Activated naive CD8-positive, alpha-beta T cell treated with anti-CD3 and anti-CD28 coated beads, Interleukin-2, amount 50 U/mL, for 24 hours (primary cell): Measurements from ENCODE around the gene SLC7A5.
"Not testable (repeated sequence)": the region's sequence is repeated elsewhere in the genome, so short reads cannot be mapped to it uniquely, and the experiment has no call there.

ENCODE experiments used
- ATAC-seq: fragments of 150-1000 bp; cut with Tn5 transposase; one replicate; pipeline ENCODE4 v1.10.0; 2021
- DNase-seq: peaks from one replicate; pipeline ENCODE4 v3.0.0; 2021
- H3K27ac Mint-ChIP-seq: one replicate; pipeline ENCODE4 v1.8.0; 2021; ENCODE audit warnings: mild to moderate bottlenecking, mixed read lengths
- H3K27me3 Mint-ChIP-seq: one replicate; pipeline ENCODE4 v1.8.0; 2021; ENCODE audit warnings: mixed read lengths
- H3K36me3 Mint-ChIP-seq: one replicate; pipeline ENCODE4 v1.8.0; 2021; ENCODE audit warnings: low read depth, mixed read lengths
- H3K4me1 Mint-ChIP-seq: one replicate; pipeline ENCODE4 v1.8.0; 2021; ENCODE audit warnings: mixed read lengths
- H3K4me3 Mint-ChIP-seq: one replicate; pipeline ENCODE4 v1.8.0; 2021; ENCODE audit warnings: mild to moderate bottlenecking, moderate library complexity, mixed read lengths
- H3K9me3 Mint-ChIP-seq: one replicate; pipeline ENCODE4 v1.8.0; 2021; ENCODE audit warnings: mixed read lengths

The SLC7A5 gene

DNA sequence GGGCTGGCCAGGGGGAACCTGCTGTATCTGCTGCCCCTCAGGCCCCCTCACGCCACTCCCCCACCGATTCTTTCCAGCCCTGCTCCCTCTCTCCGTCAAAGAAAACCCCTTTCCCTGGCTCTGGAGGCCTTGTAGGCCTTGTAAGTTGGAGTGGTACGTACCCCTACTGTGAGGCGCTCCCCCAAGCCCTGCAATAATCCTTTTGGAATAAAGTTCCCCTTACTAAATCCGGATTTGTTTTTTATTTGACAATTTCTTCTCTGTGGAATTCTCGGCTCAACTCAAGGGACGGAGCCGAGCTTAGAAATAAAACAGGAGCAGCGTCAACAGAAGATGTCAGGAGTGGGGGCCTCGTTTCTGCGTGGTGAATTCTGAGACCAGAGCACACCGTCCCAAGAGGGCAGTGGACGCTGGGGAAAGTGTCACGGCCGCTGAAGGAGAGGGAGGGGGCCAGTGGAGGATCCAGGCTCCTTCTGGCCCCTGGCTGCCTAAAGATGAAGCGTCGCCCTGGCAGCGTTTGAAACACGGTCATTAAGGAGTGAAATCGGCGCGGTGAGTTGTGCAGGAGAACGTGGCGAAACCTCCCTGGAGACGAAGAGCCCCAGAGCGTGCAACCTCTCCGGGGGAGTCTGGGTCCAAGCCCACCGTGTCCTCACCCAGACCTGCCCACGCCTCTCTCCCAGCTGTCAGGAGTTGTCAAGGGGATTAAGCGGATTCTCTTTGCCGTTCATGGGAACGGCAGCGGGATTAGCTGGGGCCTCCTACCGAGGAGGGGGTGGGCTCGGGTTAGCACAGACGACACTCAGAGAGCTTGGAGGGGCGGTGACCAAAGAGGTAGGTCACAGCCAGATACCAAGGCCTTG lies 47.0 kb downstream of the SLC7A5 start:
- Mint-ChIP-seq H3K36me3 (no peaks in the 10 kb centered on the region), H3K27me3 (no peaks in the 10 kb centered on the region), H3K4me1 (peaks cover 5% of the 10 kb centered on the region), H3K27ac (no peak overlapping the region), H3K4me3 (no peak overlapping the region), H3K9me3 (peaks cover 6% of the 10 kb centered on the region)
- DNase-seq (no peak), ATAC-seq (no peak)

DNA sequence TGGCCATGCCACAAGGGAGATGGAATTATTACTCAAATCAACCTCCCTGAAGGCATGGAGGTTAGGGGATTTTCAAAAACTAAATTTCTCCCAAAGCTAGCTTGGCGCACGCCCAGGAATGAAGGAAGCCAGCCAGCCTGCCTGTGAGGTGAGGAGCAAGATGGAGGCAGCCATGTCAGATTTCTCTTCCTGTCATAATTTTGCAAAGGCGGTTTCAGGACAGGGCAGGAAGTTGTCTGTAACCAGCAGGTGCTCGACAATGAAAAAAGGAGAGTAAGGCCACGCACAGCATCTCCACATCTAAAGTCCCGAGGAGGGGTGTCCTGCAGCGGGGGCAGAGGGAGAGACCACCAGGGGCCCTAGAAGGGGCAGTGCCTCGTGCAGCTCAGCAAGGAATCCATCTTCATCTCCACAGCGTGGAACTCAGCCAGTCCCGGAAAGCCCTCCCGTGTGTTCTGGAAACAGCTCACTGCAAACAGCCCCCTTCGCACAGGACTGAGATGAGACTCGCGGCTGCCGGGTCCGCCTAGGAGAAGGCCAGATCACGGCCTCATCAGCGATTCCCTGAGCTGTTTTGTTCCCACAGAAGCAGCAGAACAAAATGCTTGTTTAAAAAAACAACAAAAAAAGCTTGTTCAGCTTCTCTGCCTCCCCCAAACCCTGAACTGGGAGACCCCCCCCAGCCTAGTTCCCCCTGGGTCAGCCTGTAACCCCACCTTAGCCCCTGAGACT lies 47.8 kb downstream of the SLC7A5 start:
- DNase-seq (no peak), ATAC-seq (no peak)
- Mint-ChIP-seq H3K36me3 (no peaks in the 10 kb centered on the region), H3K4me1 (peaks cover 5% of the 10 kb centered on the region), H3K9me3 (peaks cover 6% of the 10 kb centered on the region), H3K4me3 (no peak overlapping the region), H3K27ac (no peak overlapping the region), H3K27me3 (no peaks in the 10 kb centered on the region)

DNA sequence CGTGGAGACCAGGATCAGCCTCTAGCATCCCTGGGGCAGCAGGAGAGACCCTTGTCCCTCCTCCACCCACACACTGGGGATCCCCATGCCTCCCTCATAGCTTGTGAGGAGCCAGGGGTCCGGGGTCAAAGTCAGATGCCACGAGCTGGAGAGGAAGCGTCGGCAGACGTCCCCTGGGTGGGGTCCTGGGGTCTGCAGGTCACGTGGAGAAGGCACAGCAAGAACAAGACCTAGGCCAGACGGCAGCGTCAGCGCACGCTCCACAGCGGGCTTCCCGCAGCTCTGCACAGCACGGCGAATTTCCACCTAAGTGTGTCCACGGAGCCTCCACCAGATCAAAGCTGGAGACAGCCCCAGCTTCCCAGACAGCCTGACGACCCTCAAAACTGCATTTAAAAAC lies 49.3 kb downstream of the SLC7A5 start:
- ATAC-seq: no peak
- DNase-seq: no peak
- Mint-ChIP-seq H3K4me3 (no peak overlapping the region), H3K27me3 (no peaks in the 10 kb centered on the region), H3K9me3 (peaks cover 6% of the 10 kb centered on the region), H3K36me3 (no peaks in the 10 kb centered on the region), H3K27ac (no peak overlapping the region), H3K4me1 (peaks cover 5% of the 10 kb centered on the region)

- no peak for ATAC-seq
- Mint-ChIP-seq H3K36me3 (no peaks in the 10 kb centered on the region), H3K27ac (no peak overlapping the region), H3K27me3 (no peaks in the 10 kb centered on the region), H3K4me3 (no peak overlapping the region), H3K9me3 (peaks cover 6% of the 10 kb centered on the region), H3K4me1 (peaks cover 5% of the 10 kb centered on the region)
- no peak for DNase-seq
Observed at GRCh38 chr16:87819282-87819681, 50.0 kb downstream of the SLC7A5 start.

GRCh38 chr16:87818533-87819161 lies 50.7 kb downstream of the SLC7A5 start:
- peaks cover 5% of the 10 kb centered on the region for H3K4me1 Mint-ChIP-seq
- no peak for DNase-seq
- no peaks in the 10 kb centered on the region for H3K27me3 Mint-ChIP-seq
- no peak for ATAC-seq
- no peaks in the 10 kb centered on the region for H3K36me3 Mint-ChIP-seq
- no peak overlapping the region for H3K4me3 Mint-ChIP-seq
- H3K9me3 Mint-ChIP-seq: peaks cover 6% of the 10 kb centered on the region
- no peak overlapping the region for H3K27ac Mint-ChIP-seq

DNA sequence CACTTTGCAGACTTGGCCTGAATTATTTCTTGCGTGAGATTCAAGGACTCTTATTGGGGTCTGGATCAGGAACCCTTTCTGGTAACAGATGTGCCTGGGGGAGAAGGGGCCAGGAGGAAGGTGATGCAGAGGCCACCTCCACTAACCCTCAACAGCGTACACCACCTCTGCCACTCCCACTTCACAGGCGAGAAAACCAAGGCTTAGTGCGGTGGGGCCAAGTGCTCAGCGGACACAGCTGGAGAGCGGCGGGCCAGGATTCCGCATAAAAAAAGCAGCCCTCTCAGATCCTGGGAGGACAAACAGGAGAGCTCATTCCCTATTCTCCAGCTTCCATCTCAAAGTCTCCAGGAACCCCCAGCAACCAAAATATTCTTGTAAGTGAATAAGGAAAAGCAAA lies 51.4 kb downstream of the SLC7A5 start:
- ATAC-seq (no peak), DNase-seq (no peak)
- Mint-ChIP-seq H3K27me3 (no peaks in the 10 kb centered on the region), H3K4me3 (no peak overlapping the region), H3K27ac (no peak overlapping the region), H3K9me3 (peaks cover 6% of the 10 kb centered on the region), H3K4me1 (peaks cover 5% of the 10 kb centered on the region), H3K36me3 (no peaks in the 10 kb centered on the region)

DNA sequence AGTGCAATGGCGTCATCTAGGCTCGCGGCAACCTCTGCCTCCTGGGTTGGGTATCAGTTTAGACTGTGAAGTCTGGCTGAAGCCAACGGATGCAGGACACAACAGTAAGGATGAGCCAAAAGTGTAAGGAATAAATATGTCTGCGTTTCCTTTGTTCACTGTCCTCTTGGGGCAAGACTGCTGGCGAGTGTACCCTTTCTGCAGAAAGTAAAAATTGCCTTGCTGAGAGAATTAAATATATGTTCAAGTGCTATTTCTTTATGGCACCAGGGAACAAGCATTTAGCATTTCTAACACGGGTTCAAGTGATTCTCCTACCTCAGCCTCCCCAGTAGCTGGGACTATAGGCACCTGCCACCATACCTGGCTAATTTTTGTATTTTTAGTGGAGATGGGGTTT lies 51.9 kb downstream of the SLC7A5 start:
- not testable (repeated sequence) for H3K4me3 Mint-ChIP-seq, H3K9me3 Mint-ChIP-seq, H3K4me1 Mint-ChIP-seq, H3K27ac Mint-ChIP-seq, H3K27me3 Mint-ChIP-seq, ATAC-seq, DNase-seq, H3K36me3 Mint-ChIP-seq

DNA sequence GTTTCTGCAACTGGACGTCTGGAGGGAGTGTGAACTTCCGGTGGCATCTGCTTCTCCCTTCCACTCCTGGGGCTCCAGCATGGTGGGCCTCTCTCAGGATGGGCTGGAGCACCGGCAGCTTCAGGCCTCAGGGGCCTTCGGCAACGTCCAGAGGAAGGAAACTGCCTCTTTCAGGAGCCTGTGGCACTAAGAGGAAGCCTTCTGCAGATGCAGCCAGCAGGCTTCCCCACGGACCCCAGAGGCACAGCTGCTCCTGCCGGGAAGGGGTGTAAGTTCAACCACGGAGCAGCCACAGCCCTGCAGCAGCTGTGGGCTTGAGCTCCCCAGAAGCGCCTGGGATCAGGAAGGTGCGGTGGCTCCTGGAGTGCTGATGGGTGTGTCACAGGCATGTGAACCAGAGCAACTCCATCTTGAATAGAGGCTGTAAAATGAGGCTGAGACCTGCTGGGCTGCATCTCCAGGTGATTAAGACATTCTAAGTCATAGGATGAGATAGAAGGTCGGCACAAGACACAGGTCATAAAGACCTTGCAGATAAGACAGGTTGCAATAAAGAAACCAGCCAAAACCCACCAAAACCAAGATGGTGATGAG lies 52.7 kb downstream of the SLC7A5 start:
- ATAC-seq (no peak), DNase-seq (no peak)
- Mint-ChIP-seq H3K9me3 (peaks cover 6% of the 10 kb centered on the region), H3K27me3 (no peaks in the 10 kb centered on the region), H3K27ac (no peak overlapping the region), H3K4me1 (peaks cover 4% of the 10 kb centered on the region), H3K4me3 (no peak overlapping the region), H3K36me3 (no peaks in the 10 kb centered on the region)

DNA sequence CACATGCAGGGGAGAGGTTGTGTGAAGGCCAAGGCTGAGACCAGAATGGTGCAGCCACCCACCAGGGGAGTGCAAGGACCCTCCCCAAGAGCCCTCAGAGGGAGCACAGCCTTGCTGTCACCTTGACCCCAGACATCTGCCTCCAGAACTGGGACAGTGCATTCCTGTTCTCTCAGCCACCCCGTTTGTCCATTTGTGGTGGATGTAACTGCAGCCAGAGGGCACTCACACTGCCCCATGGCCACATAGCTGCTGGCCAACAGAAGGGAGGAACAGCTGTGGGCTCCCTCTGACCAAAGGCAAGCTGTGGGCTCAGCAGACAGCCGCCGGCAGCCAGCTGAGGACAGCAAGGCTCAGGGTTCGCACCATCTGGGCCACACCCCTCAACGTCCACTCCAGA lies 53.7 kb downstream of the SLC7A5 start:
- Mint-ChIP-seq H3K9me3 (peaks cover 6% of the 10 kb centered on the region), H3K27me3 (peaks cover 2% of the 10 kb centered on the region), H3K36me3 (no peaks in the 10 kb centered on the region), H3K27ac (no peak overlapping the region), H3K4me3 (no peak overlapping the region), H3K4me1 (peaks cover 8% of the 10 kb centered on the region)
- DNase-seq: no peak
- no peak for ATAC-seq

GRCh38 chr16:87812200-87812656 lies 57.1 kb downstream of the SLC7A5 start:
- H3K4me3 Mint-ChIP-seq: no peak overlapping the region
- peaks cover 1% of the 10 kb centered on the region for H3K36me3 Mint-ChIP-seq
- DNase-seq: no peak
- H3K9me3 Mint-ChIP-seq: no peaks in the 10 kb centered on the region
- H3K4me1 Mint-ChIP-seq: peaks cover 36% of the 10 kb centered on the region
- ATAC-seq: no peak
- peaks cover 2% of the 10 kb centered on the region for H3K27me3 Mint-ChIP-seq
- no peak overlapping the region for H3K27ac Mint-ChIP-seq

DNA sequence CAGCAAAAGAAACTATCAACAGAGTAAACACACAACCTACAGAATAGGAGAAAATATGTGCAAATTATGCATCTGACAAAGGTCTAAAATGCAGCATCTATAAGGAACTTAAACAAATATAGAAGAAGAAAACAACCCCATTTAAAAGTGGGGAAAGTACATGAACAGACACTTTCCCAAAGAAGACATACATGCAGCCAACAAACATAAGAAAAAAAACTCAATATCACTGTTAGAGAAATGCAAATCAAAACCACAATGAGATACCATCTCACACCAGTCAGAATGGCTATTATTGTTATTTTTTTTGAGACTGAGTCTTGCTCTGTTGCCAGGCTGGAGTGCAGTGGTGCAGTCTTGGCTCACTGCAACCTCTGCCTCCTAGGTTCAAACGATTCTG lies 57.9 kb downstream of the SLC7A5 start:
- H3K27me3 Mint-ChIP-seq, H3K4me3 Mint-ChIP-seq, DNase-seq, ATAC-seq, H3K36me3 Mint-ChIP-seq, H3K9me3 Mint-ChIP-seq, H3K27ac Mint-ChIP-seq: not testable (repeated sequence)
- peaks cover 44% of the 10 kb centered on the region for H3K4me1 Mint-ChIP-seq

DNA sequence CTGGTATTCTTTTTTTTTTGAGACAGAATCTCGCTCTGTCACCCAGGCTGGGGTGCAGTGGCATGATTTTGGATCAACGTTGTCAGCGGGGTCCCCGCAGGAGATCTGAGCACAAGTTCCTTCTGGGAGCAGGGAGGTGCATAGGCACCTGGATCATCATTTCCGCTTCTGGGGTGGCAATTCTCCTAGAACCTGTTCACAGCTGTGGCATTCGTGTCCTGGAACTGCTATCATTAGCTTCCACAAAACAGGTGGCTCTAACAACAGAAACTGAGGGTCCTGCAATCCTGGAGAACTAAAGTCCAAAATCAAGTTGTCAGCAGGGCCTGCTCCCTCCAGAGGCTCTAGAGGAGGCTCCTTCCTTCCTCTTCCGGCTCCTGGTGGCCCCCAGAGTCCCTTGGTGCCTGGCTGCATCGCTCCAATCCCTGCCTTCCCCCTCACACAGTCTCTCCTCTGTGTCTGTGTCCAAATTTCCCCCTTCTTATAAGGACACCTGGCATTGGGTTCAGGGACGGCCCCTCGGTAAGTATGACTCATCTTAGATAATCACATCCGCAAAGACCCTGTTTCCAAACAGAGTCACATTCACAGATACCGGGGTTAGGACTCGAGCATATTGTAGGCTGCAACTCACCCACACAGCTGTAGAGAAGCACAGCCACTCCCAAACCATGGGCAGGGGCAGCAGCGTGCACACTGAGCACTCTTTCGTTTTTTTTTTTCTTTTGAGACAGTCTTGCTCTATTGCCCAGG lies 60.0 kb downstream of the SLC7A5 start:
- peaks cover 52% of the 10 kb centered on the region for H3K4me1 Mint-ChIP-seq
- peaks cover 2% of the 10 kb centered on the region for H3K27me3 Mint-ChIP-seq
- peak; percentile 62 for ATAC-seq
- peaks cover 1% of the 10 kb centered on the region for H3K36me3 Mint-ChIP-seq
- H3K9me3 Mint-ChIP-seq: no peaks in the 10 kb centered on the region
- H3K4me3 Mint-ChIP-seq: no peak overlapping the region
- no peak overlapping the region for H3K27ac Mint-ChIP-seq
- no peak for DNase-seq

DNA sequence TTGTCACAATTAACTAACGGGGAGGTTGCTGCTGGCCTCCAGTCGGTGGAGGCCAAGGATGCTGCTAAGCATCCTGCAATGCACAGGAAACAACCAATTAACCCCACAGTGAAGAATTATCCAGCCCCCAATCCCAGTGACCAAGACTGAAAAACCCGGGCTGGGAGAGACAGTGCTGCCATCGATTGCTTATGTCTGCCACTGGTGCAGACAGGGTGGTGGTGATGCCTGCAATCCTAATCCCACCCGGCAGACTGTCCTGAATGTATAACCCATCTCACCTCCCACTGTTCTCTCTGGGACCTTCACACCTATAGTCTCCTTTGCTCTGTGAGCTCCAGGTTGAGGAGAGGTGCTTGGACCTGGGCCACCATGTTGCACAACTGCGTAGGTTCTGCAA lies 61.2 kb downstream of the SLC7A5 start:
- Mint-ChIP-seq H3K27ac (peak overlapping the region; percentile 33), H3K36me3 (peaks cover 1% of the 10 kb centered on the region), H3K4me3 (no peak overlapping the region), H3K9me3 (no peaks in the 10 kb centered on the region), H3K4me1 (peaks cover 52% of the 10 kb centered on the region), H3K27me3 (peaks cover 2% of the 10 kb centered on the region)
- no peak for DNase-seq
- no peak for ATAC-seq
